GM21717 (cell line): Measurements from ENCODE around the gene STING1.
"Not testable (repeated sequence)": the region's sequence is repeated elsewhere in the genome, so short reads cannot be mapped to it uniquely, and the experiment has no call there.

Source experiments
- ATAC-seq: cut with Tn5 transposase; IDR thresholded peaks from one replicate; pipeline ENCODE4 v1.9.1; 2021; ENCODE audit warnings: mild to moderate bottlenecking, moderate library complexity; ENCODE audit not compliant: unreplicated experiment

The STING1 gene

GRCh38 chr5:139503036-139503817 is 20.7 kb upstream of the STING1 start:
- not testable (repeated sequence) for ATAC-seq

- no peak for ATAC-seq
Measured at GRCh38 chr5:139501381-139501780, 18.8 kb upstream of the STING1 start.

GRCh38 chr5:139495638-139496435 is 13.3 kb upstream of the STING1 start:
- ATAC-seq, result no peak

GRCh38 chr5:139494832-139495231 is 12.3 kb upstream of the STING1 start:
- no peak for ATAC-seq

- ATAC-seq, result no peak
Measured at GRCh38 chr5:139494256-139494655, 11.7 kb upstream of the STING1 start.

- no peak for ATAC-seq
Measured at GRCh38 chr5:139492700-139493192, 10.2 kb upstream of the STING1 start.

GRCh38 chr5:139488260-139488659 is 5.7 kb upstream of the STING1 start:
- no peak for ATAC-seq

- no peak for ATAC-seq
Measured at GRCh38 chr5:139486201-139486600, 3.6 kb upstream of the STING1 start.

GRCh38 chr5:139482890-139483208 is 291 bp upstream of the STING1 start:
- ATAC-seq, result not testable (repeated sequence)

- no peak for ATAC-seq
Measured at GRCh38 chr5:139481580-139482049, 943 bp downstream of the STING1 start.

GRCh38 chr5:139481122-139481533 is 1.4 kb downstream of the STING1 start:
- no peak for ATAC-seq

GRCh38 chr5:139479729-139480128 is 2.8 kb downstream of the STING1 start:
- not testable (repeated sequence) for ATAC-seq

- ATAC-seq, result not testable (repeated sequence)
Measured at GRCh38 chr5:139478657-139479423, 3.7 kb downstream of the STING1 start.

- no peak for ATAC-seq
Measured at GRCh38 chr5:139475865-139476617, 6.5 kb downstream of the STING1 start.

GRCh38 chr5:139474890-139475791 is 7.4 kb downstream of the STING1 start:
- no peak for ATAC-seq

- no peak for ATAC-seq
Measured at GRCh38 chr5:139473565-139473964, 9.0 kb downstream of the STING1 start.

- no peak for ATAC-seq
Measured at GRCh38 chr5:139473105-139473504, 9.5 kb downstream of the STING1 start.

- ATAC-seq, result no peak
Measured at GRCh38 chr5:139472386-139473030, 10.1 kb downstream of the STING1 start.

- no peak for ATAC-seq
Measured at GRCh38 chr5:139470821-139471300, 11.7 kb downstream of the STING1 start, which contains the start of gene SMIM33. TSS of gene SMIM33 (plus strand) at chr5:139471004. CDS start at chr5:139471122, 118 bp downstream.
